Activated CD4-positive, CD25-positive, alpha-beta regulatory T cell treated with anti-CD3 and anti-CD28 coated beads, Interleukin-2, amount 50 U/mL, for 72 hours (primary cell): ENCODE results near the gene PCDHGA5.
"Not testable (repeated sequence)": the region's sequence is repeated elsewhere in the genome, so short reads cannot be mapped to it uniquely, and the experiment has no call there.

Source experiments
- DNase-seq: peaks from one replicate; pipeline ENCODE4 v3.0.0; 2021

The PCDHGA5 gene

GRCh38 chr5:141354900-141355469 is 9.0 kb upstream of the PCDHGA5 start, which contains the start of gene PCDHGA4:
Gene PCDHGA4 (plus strand): TSS chr5:141355021. CDS start chr5:141355108, 87 bp downstream.
- no peak for DNase-seq

- no peak for DNase-seq
Measured at GRCh38 chr5:141355641-141356040, 8.3 kb upstream of the PCDHGA5 start.

- DNase-seq, result no peak
Measured at GRCh38 chr5:141356133-141356532, 7.8 kb upstream of the PCDHGA5 start.

- no peak for DNase-seq
Measured at GRCh38 chr5:141356950-141357349, 7.0 kb upstream of the PCDHGA5 start.

GRCh38 chr5:141359790-141360426 is 4.1 kb upstream of the PCDHGA5 start, which contains the start of gene PCDHGB2:
Gene PCDHGB2 (plus strand): TSS chr5:141359994. CDS start chr5:141360136, 142 bp downstream.
- no peak for DNase-seq

- no peak for DNase-seq
Measured at GRCh38 chr5:141360685-141361084, 3.3 kb upstream of the PCDHGA5 start.

GRCh38 chr5:141362719-141363118 is 1.2 kb upstream of the PCDHGA5 start:
- DNase-seq, result no peak

GRCh38 chr5:141366016-141366896 is 2.3 kb downstream of the PCDHGA5 start:
- no peak for DNase-seq

GRCh38 chr5:141369994-141370848 is 6.3 kb downstream of the PCDHGA5 start, which contains the start of gene PCDHGB3:
Gene PCDHGB3 (plus strand): TSS chr5:141370242. CDS start chr5:141370395, 153 bp downstream.
- DNase-seq, result no peak

GRCh38 chr5:141371572-141372475 is 7.9 kb downstream of the PCDHGA5 start:
- DNase-seq, result no peak

- DNase-seq, result no peak
Measured at GRCh38 chr5:141373673-141374317, 9.8 kb downstream of the PCDHGA5 start, which contains the start of gene PCDHGA6. Gene PCDHGA6 (plus strand): TSS chr5:141373891. CDS start chr5:141374084, 193 bp downstream.

GRCh38 chr5:141374627-141375026 is 10.7 kb downstream of the PCDHGA5 start:
- no peak for DNase-seq

GRCh38 chr5:141375444-141376155 is 11.6 kb downstream of the PCDHGA5 start:
- DNase-seq, result not testable (repeated sequence)

GRCh38 chr5:141382469-141383294 is 18.7 kb downstream of the PCDHGA5 start, which contains the start of gene PCDHGA7:
Gene PCDHGA7 (plus strand): TSS chr5:141382742. CDS start chr5:141382900, 158 bp downstream.
- DNase-seq, result no peak

GRCh38 chr5:141383345-141383744 is 19.4 kb downstream of the PCDHGA5 start:
- DNase-seq, result no peak

GRCh38 chr5:141384471-141385267 is 20.7 kb downstream of the PCDHGA5 start:
- no peak for DNase-seq

GRCh38 chr5:141387557-141388311 is 23.8 kb downstream of the PCDHGA5 start, which contains the start of gene PCDHGB4:
Gene PCDHGB4 (plus strand): TSS chr5:141387698. CDS start chr5:141387885, 187 bp downstream.
- DNase-seq, result not testable (repeated sequence)
